GM18873 (cell line): Measurements from ENCODE around the gene C11orf58.

Experiments
- ATAC-seq: cut with Tn5 transposase; IDR thresholded peaks from one replicate; pipeline ENCODE4 v1.9.1; 2021; ENCODE audit warnings: mild to moderate bottlenecking, moderate library complexity, moderate number of reproducible peaks; ENCODE audit not compliant: unreplicated experiment, low FRiP score

Gene C11orf58

GRCh38 chr11:16783321-16783801, 44.9 kb downstream of the C11orf58 start:
- ATAC-seq, result no peak

GRCh38 chr11:16784097-16784496, 45.6 kb downstream of the C11orf58 start:
- ATAC-seq, result no peak

- no peak for ATAC-seq
Observed at GRCh38 chr11:16784666-16785065, 46.2 kb downstream of the C11orf58 start.

- ATAC-seq, result peak; percentile 73
Observed at GRCh38 chr11:16785520-16786128, 47.2 kb downstream of the C11orf58 start.

GRCh38 chr11:16786131-16786530, 47.7 kb downstream of the C11orf58 start:
- ATAC-seq, result no peak

GRCh38 chr11:16787035-16787742, 48.7 kb downstream of the C11orf58 start:
- ATAC-seq, result no peak

- peak; percentile 61 for ATAC-seq
Observed at GRCh38 chr11:16788141-16789062, 50.0 kb downstream of the C11orf58 start.

GRCh38 chr11:16789063-16789420, 50.6 kb downstream of the C11orf58 start:
- ATAC-seq, result no peak

- no peak for ATAC-seq
Observed at GRCh38 chr11:16789560-16790485, 51.4 kb downstream of the C11orf58 start.

- ATAC-seq, result no peak
Observed at GRCh38 chr11:16790486-16791190, 52.2 kb downstream of the C11orf58 start.

GRCh38 chr11:16791191-16791961, 52.9 kb downstream of the C11orf58 start:
- ATAC-seq, result no peak

GRCh38 chr11:16792426-16792825, 54.0 kb downstream of the C11orf58 start:
- no peak for ATAC-seq

- ATAC-seq, result no peak
Observed at GRCh38 chr11:16793009-16793408, 54.6 kb downstream of the C11orf58 start.

GRCh38 chr11:16793511-16793910, 55.1 kb downstream of the C11orf58 start:
- no peak for ATAC-seq

- ATAC-seq, result no peak
Observed at GRCh38 chr11:16794047-16794818, 55.8 kb downstream of the C11orf58 start.

GRCh38 chr11:16795146-16795545, 56.7 kb downstream of the C11orf58 start:
- no peak for ATAC-seq

GRCh38 chr11:16796311-16796710, 57.9 kb downstream of the C11orf58 start:
- no peak for ATAC-seq

- ATAC-seq, result no peak
Observed at GRCh38 chr11:16797776-16798175, 59.3 kb downstream of the C11orf58 start.
